Measurements from ENCODE around the gene DDX10.

DDX10 gene

DNA sequence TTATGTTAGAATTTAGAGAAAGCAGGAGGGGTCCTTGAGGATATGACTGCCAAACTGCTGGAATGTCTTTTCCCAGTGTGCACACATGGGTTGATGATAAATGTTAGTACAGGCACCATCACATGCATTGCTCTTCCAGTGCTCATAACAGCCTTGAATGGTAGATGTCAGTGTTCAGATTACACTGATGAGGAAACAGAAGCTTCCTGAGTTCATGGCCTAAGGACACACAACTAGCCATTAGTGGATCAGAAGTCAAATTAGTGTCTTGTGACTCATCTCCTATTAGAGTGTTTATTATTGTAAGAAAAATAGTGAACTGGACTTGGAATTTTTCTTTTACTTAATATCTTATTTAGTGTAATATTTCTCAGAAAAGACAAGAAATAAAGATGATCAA lies 241.5 kb downstream of the DDX10 start:
- no peak for DNase-seq (ENCODE audit: low spot score)

DNA sequence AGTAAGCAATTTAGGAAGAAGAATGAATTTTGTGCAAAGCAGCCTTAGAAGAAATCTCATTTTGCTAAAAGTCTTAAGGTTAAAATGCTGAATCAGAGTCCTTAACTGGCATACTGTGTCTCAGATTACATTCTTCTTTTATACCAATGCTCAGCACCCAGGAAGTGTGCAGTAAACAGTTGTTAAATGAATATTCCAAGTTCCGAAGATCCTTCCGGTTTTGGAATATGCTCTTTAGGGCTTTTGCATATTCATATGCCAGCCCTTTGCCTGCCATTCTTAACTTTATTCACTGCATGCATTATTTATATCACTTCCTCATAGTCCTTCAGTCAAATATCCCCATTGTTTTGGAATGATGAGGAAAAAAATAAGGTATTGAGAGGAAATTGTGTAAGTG lies 242.0 kb downstream of the DDX10 start:
- no peak for DNase-seq (ENCODE audit: low spot score)

DNA sequence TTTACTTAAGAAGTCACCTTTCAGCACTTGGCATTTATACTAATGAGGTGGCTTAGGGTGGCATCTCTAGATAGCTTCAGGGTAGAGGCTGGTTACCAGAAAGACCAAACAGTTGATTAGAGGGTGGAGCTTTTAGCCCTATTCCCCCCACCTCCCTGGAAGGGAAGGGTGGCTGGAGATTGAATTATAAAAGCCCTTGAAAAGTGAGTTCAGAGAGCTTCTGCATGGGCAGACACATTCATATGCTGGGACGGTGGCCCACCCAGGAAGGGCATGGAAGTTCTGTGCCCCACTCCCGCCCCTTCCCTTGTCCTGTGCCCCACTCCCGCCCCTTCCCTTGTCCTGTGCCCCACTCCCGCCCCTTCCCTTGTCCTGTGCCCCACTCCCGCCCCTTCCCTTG lies 244.2 kb downstream of the DDX10 start:
- no peak for DNase-seq (ENCODE audit: low spot score)

DNA sequence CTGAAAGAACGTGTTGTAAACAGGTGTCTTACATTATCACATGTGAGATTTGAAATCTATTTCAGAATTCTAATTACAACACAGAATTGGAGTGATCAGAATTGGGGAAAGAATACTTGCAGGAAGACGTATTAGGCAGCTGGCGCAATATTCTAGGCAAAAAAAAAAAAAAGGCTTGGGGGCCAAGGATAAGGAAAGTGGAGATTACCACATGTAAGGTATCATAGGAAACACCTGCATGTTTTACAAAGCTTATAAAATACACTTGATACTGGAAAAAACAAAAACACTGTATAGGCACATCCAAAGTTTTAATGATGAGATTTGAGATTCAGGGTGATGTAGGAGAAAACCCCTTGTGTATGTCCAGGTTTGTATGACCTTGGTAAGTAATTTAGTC lies 245.1 kb downstream of the DDX10 start:
- no peak for DNase-seq (ENCODE audit: low spot score)

DNA sequence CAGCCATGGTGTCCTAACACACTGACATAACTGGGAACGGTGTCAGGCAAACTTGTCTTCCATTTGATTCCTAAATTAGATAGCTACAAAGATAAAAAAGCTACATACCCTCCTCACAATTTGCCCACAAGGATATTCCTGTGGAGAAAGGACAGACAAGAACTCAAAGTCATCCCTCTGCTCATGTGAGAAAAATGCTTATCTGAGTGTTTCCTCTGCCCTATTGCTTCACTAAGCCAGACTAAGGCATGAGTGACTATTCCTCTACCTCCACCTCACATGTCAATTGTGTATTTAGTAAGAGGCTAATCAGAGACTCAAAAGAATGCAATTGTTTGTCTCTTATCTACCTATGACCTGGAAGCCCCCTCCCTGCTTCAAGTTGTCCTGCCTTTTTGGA lies 247.7 kb downstream of the DDX10 start:
- no peak for DNase-seq (ENCODE audit: low spot score)

DNA sequence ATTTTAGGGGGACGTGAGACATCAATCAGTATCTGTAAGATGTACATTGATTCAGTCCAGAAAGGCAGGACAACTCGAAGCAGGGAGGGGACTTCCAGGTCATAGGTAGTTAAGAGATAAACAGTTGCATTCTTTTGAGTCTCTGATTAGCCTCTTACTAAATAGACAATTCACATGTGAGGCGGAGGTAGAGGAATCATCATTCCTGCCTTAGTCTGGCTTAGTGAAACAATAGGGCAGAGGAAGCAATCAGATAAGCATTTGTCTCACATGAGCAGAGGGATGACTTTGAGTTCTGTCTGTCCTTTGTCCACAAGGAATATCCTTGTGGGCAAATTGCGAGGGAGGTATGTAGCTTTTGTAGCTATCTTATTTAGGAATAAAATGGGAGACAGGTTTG lies 248.3 kb downstream of the DDX10 start:
- DNase-seq (ENCODE audit: low spot score) = no peak

DNA sequence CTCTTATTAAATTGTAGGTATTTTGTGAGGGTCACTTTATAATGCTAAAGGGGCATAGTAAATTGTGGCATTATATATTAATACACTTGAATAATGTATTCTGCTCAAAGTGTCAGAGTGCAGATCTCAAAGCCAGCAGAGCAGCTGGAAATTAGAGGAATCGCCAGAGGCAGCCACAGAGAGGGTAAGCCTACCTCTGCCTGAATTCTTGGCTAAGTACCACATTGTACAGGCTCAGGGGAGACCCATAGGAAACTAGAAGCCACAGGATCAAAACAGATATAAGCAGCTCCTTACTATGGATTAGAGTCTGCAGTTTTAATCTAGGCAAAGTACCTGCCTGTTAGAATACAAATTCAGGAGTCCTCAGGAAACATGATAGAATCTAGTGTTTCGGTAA lies 249.3 kb downstream of the DDX10 start:
- DNase-seq (ENCODE audit: low spot score) = no peak

DNA sequence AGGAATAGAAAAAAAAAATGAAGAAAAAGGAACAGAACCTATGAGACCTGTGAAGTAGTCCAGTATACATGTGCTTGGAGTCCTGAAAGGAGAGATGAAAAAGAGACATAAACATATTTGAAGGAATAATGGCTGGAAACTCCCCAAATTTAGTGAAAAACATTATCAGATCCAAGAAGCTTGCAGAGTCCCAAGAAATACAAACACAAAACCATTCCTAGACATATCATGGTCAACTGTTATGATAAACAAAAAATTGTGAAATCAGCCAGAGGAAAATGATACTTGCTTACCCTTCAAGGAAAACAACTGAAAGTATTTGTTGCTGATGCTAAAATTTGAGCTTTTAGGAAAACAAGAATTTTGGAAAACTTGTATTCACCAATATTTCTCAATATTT lies 250.1 kb downstream of the DDX10 start:
- DNase-seq (ENCODE audit: low spot score) = no peak

DNA sequence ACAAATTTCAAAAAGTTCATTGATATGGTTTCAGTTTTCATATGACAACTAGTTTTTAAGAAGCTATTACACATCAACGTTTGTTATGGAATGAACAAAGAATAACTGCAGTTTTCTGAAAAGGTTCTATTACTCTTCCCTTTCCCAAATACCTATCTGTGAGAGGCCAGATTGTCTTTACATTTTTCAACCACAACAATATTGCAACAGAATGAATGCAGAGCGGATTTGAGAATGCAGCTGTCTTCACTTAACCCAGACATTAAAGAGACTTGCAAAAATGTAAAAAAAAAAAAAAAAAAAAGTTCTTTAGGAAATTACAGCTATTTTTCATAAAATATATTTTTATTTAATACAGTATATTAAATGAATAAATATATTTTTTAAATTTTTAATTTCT lies 250.8 kb downstream of the DDX10 start:
- DNase-seq (ENCODE audit: low spot score) = no peak

DNA sequence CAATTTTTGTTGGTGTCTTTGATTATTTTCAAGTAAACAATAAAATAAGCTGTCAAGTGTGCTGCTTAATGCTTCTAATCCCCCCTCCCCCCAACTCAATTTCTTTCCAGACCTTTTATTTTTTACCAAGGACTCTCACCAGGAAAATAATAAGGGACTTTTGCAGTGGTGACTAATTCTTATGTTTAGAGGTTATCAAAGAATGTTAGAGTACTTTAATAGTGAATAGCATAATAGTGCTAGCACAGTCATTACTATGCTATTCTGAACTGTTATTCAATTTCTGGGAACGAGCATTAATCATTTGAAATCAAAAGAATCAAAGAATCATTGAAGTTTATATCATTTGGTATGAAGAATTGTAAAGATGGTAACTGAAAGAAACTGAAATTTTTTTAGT lies 251.4 kb downstream of the DDX10 start:
- DNase-seq (ENCODE audit: low spot score) = no peak

DNA sequence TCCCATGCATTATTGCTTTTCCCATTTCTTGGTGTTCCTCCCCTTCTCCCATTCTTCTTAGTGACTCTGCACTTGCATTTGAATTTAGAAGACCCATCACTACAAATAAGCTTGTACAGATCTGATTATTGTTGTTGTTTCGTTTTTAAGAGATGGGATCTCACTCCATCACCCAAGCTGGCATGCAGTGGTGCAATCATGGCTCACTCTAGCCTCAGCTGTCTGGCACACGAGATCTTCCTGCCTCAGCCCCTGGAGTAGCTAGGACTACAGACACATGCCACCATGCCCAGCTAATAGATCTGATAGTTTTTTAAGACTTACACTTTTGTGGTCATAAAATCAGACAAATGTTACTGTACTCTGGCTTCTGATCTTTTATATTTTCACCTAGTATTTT lies 252.1 kb downstream of the DDX10 start:
- DNase-seq (ENCODE audit: low spot score) = no peak

DNA sequence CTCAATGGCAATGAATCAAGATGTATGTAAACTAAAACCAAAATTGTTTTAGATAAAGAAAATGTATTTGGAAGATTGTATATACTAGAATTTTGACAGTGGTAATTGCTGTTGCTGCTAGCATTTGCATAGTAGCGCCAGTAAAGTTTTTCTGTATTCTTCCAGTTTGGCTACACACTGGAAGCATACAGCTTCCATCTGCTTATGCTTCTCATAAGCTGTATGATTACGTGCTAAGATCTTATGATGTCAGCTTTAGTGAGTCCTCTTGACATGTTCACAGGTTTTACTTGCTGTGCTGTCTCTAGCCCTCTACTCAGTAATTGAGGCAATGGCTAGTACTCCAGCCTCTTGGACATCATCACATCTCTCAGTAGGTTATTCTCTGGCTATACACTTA lies 256.3 kb downstream of the DDX10 start:
- DNase-seq (ENCODE audit: low spot score) = no peak

DNA sequence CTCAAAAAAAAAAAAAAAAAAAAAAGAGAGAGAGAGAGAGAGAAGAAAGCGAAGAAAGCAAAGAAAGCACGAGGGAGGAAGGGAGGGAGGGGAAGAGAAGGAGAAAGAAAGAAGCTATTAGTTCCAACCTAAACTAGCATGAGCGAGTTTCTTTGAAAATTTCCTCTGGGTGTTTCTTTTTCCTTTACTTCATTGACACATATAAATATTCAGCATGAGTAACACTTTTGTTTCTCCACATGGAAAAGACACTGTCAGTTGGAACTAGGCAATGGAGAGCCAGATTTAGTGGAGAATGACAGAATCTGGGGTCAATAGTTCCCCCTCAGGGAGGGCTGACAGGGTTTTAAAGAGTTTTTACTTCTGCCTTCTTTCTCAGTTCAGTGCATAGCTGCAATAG lies 257.4 kb downstream of the DDX10 start:
- no peak for DNase-seq (ENCODE audit: low spot score)

DNA sequence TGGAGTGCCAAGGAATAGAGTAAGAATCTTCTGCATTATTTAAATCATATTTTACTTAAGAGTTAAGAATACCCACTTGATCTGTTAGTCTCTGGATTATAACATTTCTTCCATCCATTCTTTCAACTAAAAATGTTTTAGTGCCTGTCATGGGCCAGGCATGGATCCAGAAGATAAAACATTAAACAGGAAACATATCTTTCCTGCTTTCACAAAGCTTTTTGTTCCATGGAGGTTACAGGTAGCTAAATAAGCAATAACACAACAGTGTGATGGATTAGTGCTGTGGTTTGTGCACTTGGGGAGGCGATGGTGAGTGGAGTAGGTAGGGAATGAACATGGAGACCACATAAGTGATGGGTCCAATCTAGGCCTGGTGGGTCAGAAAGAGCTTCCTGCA lies 258.5 kb downstream of the DDX10 start:
- DNase-seq (ENCODE audit: low spot score) = no peak

DNA sequence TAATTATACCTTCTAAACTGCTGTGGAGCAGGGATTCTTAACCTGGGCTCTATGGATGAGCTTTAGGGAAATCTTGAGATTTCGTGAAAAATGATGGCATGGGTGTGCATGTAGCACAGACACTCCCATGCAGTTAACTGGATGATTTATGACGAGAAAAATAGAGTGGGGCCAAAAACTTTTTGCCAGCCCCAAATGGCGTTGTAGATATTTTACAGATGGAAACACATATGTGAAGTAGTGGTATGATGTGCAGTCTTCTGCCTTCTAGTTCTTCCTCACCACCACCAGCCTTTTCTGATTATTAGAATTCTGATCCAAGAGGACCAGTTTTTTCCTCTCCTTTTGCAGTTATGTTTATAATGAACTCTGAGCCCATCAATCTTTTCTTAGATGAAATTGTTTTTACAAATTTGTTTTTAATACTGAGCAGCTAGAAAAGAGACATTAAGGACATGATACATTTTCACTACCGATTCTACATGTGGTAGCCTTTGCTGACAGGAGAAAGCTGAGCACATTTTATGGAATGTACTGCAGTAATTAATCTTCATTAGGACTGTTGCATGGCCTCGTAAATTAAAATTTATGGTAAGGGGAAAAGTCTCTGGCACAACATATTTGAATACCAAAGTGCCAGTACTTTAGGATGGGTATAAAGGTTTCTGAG lies 261.4 kb downstream of the DDX10 start:
- no peak for DNase-seq (ENCODE audit: low spot score)

DNA sequence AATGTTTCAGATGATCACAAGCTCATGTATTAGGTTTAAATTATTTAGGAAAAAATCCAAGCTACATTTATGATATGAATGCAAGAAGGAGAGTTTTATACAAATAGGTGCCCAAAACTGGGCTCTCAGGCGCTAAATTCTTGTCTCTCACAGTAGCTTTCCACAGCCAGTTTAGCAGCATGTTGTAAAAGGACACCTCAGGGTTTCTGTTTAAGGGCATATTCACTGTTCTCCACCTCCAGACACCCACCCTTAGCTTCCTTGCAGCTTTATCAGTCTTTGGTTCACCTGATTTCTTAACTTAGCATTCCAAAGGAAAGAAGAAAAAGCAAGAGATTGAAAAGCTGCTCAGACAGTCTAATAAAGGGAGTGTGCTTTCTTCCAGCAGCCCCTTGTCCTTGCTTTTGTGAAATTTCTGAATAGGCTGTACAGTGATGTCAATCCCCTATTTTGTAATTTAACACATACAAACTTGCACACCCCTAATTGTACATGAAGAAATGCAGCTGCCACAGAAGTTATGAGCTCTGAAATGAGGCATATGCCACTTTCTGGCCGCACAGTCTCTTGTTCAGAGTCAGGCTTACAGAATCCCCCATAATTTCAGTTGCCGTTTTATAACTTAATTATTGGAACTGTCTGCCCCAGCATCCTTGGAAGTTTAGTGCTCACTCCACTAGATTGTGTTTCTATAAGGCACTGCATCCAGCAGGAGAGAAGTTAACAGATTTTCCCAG lies 262.1 kb downstream of the DDX10 start:
- DNase-seq (ENCODE audit: low spot score) = no peak

DNA sequence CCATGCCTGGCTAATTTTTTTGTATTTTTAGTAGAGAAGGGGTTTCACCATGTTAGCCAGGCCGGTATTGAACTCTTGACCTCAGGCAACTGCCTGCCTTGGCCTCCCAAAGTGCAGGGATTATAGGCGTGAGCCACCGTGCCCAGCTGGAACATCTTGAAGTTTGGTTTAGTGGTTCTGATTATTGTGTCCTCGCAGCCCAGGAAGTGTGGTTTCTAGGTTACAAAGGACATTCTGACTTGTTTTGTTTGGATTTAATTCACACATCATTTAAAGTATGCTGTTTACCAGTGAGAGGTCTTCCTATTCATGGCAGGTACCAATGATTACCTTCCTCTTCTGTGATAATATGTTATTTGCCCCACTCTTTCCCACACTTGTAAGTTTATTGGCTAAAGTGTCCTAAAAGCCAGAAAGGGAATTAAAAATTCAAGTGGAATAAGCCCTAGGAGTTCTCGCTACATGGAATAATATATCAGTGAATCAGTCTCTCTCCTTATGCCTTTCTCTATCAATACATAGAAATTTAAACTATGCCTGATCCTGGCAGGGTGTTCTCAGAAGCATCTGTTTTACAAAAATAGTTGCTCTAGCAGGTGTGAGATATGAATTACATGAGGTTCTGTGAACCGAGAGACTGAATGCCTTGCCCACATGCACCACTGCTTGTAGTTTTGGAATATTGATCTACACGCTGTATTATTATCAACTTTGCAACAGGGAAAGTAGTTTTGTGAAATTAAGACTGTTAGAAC lies 263.1 kb downstream of the DDX10 start:
- DNase-seq (ENCODE audit: low spot score) = no peak

DNA sequence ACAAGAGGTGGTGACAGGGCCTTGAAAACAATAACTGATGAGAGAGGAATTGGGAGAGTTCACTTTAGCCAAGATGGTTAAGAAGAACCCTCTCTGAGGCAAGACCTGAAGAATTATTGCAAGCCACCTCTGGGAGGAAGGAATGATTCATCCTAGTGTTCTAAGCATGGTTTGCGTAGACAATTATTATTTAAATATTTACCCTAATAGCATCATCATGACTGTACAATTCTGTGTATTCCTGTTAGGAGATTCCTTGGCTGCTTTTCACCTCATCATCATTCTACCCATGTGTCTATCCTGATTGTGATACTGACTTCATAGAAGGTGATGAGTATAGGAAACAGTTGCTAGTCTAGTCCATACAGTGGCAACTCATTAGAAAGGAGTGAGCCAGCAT lies 264.4 kb downstream of the DDX10 start:
- DNase-seq (ENCODE audit: low spot score) = no peak

DNA sequence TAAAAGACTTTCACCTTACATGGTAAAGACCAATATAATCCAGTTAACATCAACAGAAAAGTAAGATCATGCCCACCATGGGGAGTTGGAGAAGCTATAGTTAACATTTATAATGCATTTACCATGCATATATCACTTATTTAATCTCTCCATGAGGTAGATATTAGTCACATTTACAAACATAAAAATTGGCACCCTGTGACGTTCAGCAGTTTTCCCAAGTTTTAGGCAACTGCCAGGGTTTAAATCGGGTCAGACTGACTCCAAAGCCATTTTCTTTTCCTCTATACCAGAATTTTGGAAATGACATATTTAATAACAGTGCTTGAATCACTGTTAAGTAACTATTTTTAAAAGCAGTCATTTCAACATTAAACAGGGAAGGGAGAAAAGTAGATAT lies 266.3 kb downstream of the DDX10 start:
- DNase-seq (ENCODE audit: low spot score) = no peak

DNA sequence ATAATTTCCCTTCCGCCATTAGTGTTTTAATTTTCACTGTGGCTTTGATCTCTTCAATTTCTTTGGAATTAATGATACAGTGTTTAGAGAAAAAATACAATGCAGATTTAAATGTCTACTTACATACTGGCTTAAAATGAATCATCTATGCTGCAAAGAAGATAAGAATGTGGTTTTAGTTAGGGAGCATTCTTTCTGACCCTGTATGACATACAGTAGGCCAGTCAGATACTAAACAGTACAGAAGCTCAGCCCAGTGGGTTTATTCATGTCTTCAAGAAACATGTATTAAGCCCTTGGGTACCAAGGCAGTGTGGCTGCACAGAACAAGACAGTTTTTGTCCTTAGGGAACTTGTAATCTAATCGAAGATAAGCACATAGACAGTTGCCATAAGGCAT lies 268.8 kb downstream of the DDX10 start:
- DNase-seq (ENCODE audit: low spot score) = no peak

DNA sequence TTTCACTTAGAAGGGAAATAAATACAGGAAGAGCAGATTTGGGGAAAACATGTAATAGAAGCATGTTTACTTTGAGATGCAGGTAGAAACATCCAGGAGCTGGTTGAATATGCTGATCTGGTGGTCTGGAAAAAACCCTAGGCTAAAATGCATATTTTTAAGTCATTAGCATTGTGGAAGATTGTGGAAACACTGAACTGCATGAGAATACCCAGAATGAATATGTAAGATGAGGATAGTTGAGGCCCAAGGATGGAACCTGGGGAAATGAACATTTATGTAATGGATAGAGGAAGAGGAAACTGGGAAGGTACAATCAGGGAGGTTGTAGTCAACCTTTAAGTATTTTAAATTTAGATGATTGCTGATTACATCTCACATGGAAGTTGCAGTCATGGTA lies 269.4 kb downstream of the DDX10 start:
- no peak for DNase-seq (ENCODE audit: low spot score)

DNA sequence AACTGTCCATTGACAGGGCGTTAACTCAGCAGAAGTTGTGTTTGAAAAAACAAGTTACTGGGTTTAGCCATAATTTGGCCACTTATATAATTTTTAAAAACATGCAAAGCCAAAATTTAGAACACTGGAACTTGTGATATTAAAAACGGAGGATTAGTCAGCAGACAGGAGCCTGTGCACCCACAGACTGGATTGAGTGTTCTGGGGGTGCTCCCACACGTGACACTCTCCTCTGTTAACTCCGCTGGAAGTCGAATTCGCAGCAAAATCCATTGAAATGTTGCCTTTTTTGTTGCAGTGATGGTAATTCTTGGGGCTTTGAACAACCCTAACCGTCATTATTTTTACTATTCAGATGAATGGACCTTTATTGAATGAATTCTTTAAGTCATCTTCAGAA lies 269.8 kb downstream of the DDX10 start:
- no peak for DNase-seq (ENCODE audit: low spot score)

DNA sequence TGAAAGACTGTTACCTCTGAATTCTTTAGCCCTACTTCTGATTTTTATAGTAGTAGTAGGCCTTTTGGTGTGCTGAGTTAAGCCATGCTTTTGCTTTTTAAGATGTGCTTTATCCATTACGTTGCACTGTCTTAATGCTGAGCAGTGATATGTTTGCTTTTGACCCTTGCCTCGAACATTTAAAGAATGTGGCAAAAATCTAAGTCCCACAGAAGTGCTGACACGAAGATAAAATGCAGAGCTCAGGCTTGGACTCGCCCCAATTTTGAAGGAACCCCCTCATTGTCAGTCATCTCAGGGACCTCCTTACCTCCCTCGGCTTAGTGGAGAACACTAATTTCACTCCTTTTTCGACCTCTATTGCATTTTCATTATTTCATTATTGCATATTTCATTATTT lies 272.9 kb downstream of the DDX10 start:
- DNase-seq (ENCODE audit: low spot score) = no peak
